ENCODE measurements around the gene PLEKHA4. TPM values are rescaled to one million over a fixed set of nuclear protein-coding genes. Genes with fewer than 3 reads are reported as not detected.
A peak's percentile ranks its signal among the peaks of the same experiment; 100 is the strongest.

Gene PLEKHA4
- total RNA-seq, 1 experiment from 2014 or later: 4.2 TPM

- intact Hi-C loops (cut with micrococcal nuclease; ENCODE audit: unreplicated experiment) (no loop called here), in situ Hi-C loops (cut with HindIII; ENCODE audit: low pct_unique_long_range_greater_than_20kb, low sequenced_read_pairs) (no loop called here)
- H3K27ac ChIP-seq (ENCODE audit: low read length): no peak overlapping the region
- no peak overlapping the region for H3K4me3 ChIP-seq (ENCODE audit: low read depth in 2 of 2, low read length in 2 of 2)
- no peaks in the 10 kb centered on the region for H3K4me1 ChIP-seq (ENCODE audit: control insufficient read depth, insufficient read depth, low read length)
- ATAC-seq: no peak
- ChIA-PET POLR2A (no interaction called here), CTCF (no interaction called here)
- TF ChIP-seq REST (IDR thresholded peaks at IDR 0.05; ENCODE audit: insufficient read depth in 1 of 2, low read depth in 2 of 2, low read length in 1 of 2) (no peak), TCF7L2 (IDR thresholded peaks at IDR 0.05; ENCODE audit: low read depth, low read length) (no peak), CTCF (IDR thresholded peaks at IDR 0.05) (no peak), POLR2AphosphoS5 (IDR thresholded peaks at IDR 0.05; ENCODE audit: low read depth, low read length) (no peak), SIN3A (IDR thresholded peaks at IDR 0.05; ENCODE audit: borderline replicate concordance, insufficient read depth, low read depth, low read length) (no peak)
- no peaks in the 10 kb centered on the region for H3K36me3 ChIP-seq (ENCODE audit: control insufficient read depth, insufficient read depth, low read length)
- DNase-seq (ENCODE audit: low read depth, low spot score): no peak
- BruUV-seq (replicated peaks): no TSS peak
- H3K27me3 ChIP-seq (ENCODE audit: control insufficient read depth, insufficient read depth, low read length): no peaks in the 10 kb centered on the region
- no peaks in the 10 kb centered on the region for H3K9me3 ChIP-seq (ENCODE audit: control insufficient read depth, insufficient read depth, low read depth, low read length)
Observed at GRCh38 chr19:48853483-48853882, 14.9 kb downstream of the PLEKHA4 start.

GRCh38 chr19:48852292-48852691 is 16.1 kb downstream of the PLEKHA4 start:
- H3K27ac ChIP-seq (ENCODE audit: low read length): no peak overlapping the region

More at GRCh38 chr19:48852292-48852691, 16.1 kb downstream of the PLEKHA4 start:
- Histone ChIP-seq H3K9me3 (ENCODE audit: control insufficient read depth, insufficient read depth, low read depth, low read length) (no peaks in the 10 kb centered on the region), H3K4me1 (ENCODE audit: control insufficient read depth, insufficient read depth, low read length) (no peaks in the 10 kb centered on the region), H3K27me3 (ENCODE audit: control insufficient read depth, insufficient read depth, low read length) (no peaks in the 10 kb centered on the region), H3K36me3 (ENCODE audit: control insufficient read depth, insufficient read depth, low read length) (no peaks in the 10 kb centered on the region), H3K4me3 (ENCODE audit: low read depth in 2 of 2, low read length in 2 of 2) (no peak overlapping the region)
- ChIA-PET CTCF (interaction anchor here (0.5 to 1.0 kb wide), 2 partner anchors 10 to 12 kb away, joined by 3 to 4 read pairs; no protein-coding TSS in a partner anchor), POLR2A (no interaction called here)
- TF ChIP-seq REST (IDR thresholded peaks at IDR 0.05; ENCODE audit: insufficient read depth in 1 of 2, low read depth in 2 of 2, low read length in 1 of 2): no peak
- TF ChIP-seq CTCF (IDR thresholded peaks at IDR 0.05): no peak
- no peak for TF ChIP-seq SIN3A (IDR thresholded peaks at IDR 0.05; ENCODE audit: borderline replicate concordance, insufficient read depth, low read depth, low read length)
- no peak for TF ChIP-seq TCF7L2 (IDR thresholded peaks at IDR 0.05; ENCODE audit: low read depth, low read length)
- ATAC-seq: 0 out of 2 replicates have a peak, but pooled peaks have one; percentile 56
- intact Hi-C loops (cut with micrococcal nuclease; ENCODE audit: unreplicated experiment) (no loop called here), in situ Hi-C loops (cut with HindIII; ENCODE audit: low pct_unique_long_range_greater_than_20kb, low sequenced_read_pairs) (no loop called here)
- no peak for DNase-seq (ENCODE audit: low read depth, low spot score)
- BruUV-seq (replicated peaks): no TSS peak
